ENCODE data around the gene KIAA1755.

GRCh38 chr20:38196592-38196991 lies 63.9 kb downstream of the KIAA1755 start:
- TF ChIP-seq CTCF (IDR thresholded peaks at IDR 0.05; ENCODE audit: insufficient read depth, low read length, poor library complexity, severe bottlenecking) (no peak), EZH2phosphoT487 (conservative IDR thresholded peaks at IDR 0.05; ENCODE audit: low read length) (no peak)

Measured in SU-DHL-6 (cell line).